HepG2 (cell line): ENCODE results near the gene SLC29A2. TPM values are rescaled to one million over a fixed set of nuclear protein-coding genes. Genes with fewer than 3 reads are reported as not detected.

Experiments used
- ATF6 ChIP-seq: sonication (generic); formaldehyde crosslinking; conservative IDR thresholded peaks from 2 replicates; pipeline ENCODE4 v1.4.0; 2020; ENCODE audit warnings: missing genetic modification reagents
- ETV6 ChIP-seq: sonication (generic); formaldehyde crosslinking; conservative IDR thresholded peaks from 2 replicates; pipeline ENCODE4 v1.4.0; 2020; ENCODE audit warnings: missing genetic modification reagents
- GLI4 ChIP-seq: sonication (generic); formaldehyde crosslinking; IDR thresholded peaks from 2 replicates; pipeline ENCODE4 v1.5.1; 2020; ENCODE audit warnings: missing genetic modification reagents, mild to moderate bottlenecking, moderate library complexity, borderline replicate concordance
- HMG20B ChIP-seq: conservative IDR thresholded peaks from 2 replicates; pipeline ENCODE4 v1.6.1; 2016; ENCODE audit warnings: missing genetic modification reagents, missing compliant biosample characterization
- HNF1B ChIP-seq: sonication (generic); formaldehyde crosslinking; IDR thresholded peaks from 2 replicates; pipeline ENCODE4 v1.5.1; 2020; ENCODE audit warnings: mild to moderate bottlenecking, moderate library complexity, missing genetic modification reagents
- KIAA2018 ChIP-seq: sonication (generic); formaldehyde crosslinking; IDR thresholded peaks from 2 replicates; pipeline ENCODE4 v1.5.0; 2020; ENCODE audit warnings: mild to moderate bottlenecking, missing genetic modification reagents, borderline replicate concordance
- LCORL ChIP-seq, 2 experiments: fragments of 450-650 bp in 1 of 2; sonication (generic) in 1 of 2; formaldehyde crosslinking in 1 of 2; IDR thresholded peaks; 2 replicates each; pipeline versions ENCODE4 v1.5.0 to v1.6.1; 2017 to 2020; ENCODE audit warnings: antibody characterized with exemption in 1 of 2, missing genetic modification reagents in 1 of 2
- MBNL3 ChIP-seq: fragments of 250-450 bp; sonication (Bioruptor Pico); conservative IDR thresholded peaks from 2 replicates; pipeline ENCODE4 v1.8.0; 2022; ENCODE audit warnings: mild to moderate bottlenecking, inconsistent platforms
- TCF7 ChIP-seq: sonication (generic); IDR thresholded peaks from 2 replicates; pipeline ENCODE4 v1.6.1; 2016; ENCODE audit warnings: antibody characterized with exemption, low read depth
- ZNF12 ChIP-seq: sonication (generic); formaldehyde crosslinking; IDR thresholded peaks from 2 replicates; pipeline ENCODE4 v1.5.0; 2020; ENCODE audit warnings: missing genetic modification reagents
- ZNF30 ChIP-seq: sonication (generic); formaldehyde crosslinking; IDR thresholded peaks from 2 replicates; pipeline ENCODE4 v1.5.0; 2020; ENCODE audit warnings: mild to moderate bottlenecking, missing genetic modification reagents
- ZNF432 ChIP-seq: sonication (generic); formaldehyde crosslinking; IDR thresholded peaks from 2 replicates; pipeline ENCODE4 v1.5.0; 2020; ENCODE audit warnings: missing genetic modification reagents, mild to moderate bottlenecking, borderline replicate concordance
- ZNF879 ChIP-seq: sonication (generic); formaldehyde crosslinking; IDR thresholded peaks from 2 replicates; pipeline ENCODE4 v1.8.1; 2023; ENCODE audit warnings: missing genetic modification reagents
- polyA plus RNA-seq, 8 experiments: library from polyadenylated mRNA; depleted of rRNA in 3 of 8; stranded (reverse) in 7 of 8; unstranded in 1 of 8; fragments of >200 nt; fragmentation: Illumina TruSeq in 4 of 8; extraction: Trizol in 4 of 8; gene quantifications; 2 replicates each; pipeline versions ENCODE4 v1.2.1 to v1.2.3, GENCODE V29; 2011 to 2016; ENCODE audit warnings: low read depth in 4 of 8, missing spikeins in 1 of 8, mixed read lengths in 1 of 8; ENCODE audit not compliant: insufficient read depth in 1 of 8
- total RNA-seq, 5 experiments: library from RNA; depleted of rRNA; stranded (reverse); fragments of >200 nt; fragmentation: Illumina TruSeq; extraction: Trizol; gene quantifications; 2 replicates each; pipeline ENCODE4 v1.2.3, GENCODE V29; 2016; ENCODE audit warnings: low read depth in 1 of 5
- TF ChIP-seq, protein P1 (sequence below): sonication (generic); formaldehyde crosslinking; IDR thresholded peaks from 2 replicates; pipeline ENCODE4 v1.4.0; 2020; ENCODE audit warnings: missing genetic modification reagents, borderline replicate concordance

The SLC29A2 gene
- total and polyA plus RNA-seq, 2 of the 13 experiments (the other 11 are each of a cell fraction or from before 2014, with no cell fraction given) = 0.63 to 0.66 TPM

DNA sequence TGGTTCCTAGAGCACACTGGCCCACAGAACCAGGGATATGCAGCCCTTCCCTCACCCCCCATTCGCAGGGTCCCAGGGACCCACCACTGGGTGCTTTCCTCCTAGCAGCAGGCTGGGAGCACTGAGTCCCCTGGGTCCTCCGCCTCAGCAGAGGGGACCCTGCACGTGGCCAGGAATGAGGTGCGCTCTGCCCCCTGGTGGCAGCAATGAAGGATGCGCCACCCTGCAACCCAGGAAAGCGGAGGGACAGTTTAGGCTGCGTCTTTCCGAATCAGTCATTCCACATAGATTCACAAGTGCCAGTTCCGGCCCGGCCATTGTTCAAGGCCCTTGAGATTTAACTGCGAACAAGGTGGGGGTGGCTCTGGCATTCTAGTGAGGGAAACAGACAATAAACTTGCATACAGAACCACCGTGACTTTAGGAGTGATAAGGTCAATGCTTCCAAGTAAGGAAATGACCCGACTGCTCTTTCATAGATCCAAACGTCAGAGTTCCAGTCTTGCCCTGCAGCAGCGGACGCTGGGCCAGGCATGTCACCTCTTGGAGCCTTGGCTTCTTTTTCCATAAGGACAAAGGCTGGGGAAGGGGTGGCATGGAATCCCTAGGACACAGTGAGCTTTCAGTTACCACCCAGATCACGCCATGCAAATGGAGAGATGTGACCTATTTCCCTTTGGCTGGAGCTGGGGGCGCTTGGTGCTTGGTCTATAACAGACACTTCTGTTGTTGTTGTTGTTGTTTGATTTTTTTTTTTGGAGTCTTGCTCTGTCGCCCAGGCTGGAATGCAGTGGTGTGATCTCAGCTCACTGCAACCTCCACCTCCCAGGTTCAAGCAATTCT is 43.0 kb downstream of the SLC29A2 start (continued):
- TF ChIP-seq KIAA2018 (CRISPR knock-in tag) = no peak
- TF ChIP-seq HMG20B (CRISPR knock-in tag) = no peak
- TF ChIP-seq TCF7 = no peak
- TF ChIP-seq ZNF30 (CRISPR knock-in tag) = no peak
- peak; percentile 40; the same call in 1 of the 2 replicates for TF ChIP-seq ETV6 (CRISPR knock-in tag)
- TF ChIP-seq ZNF879 (CRISPR knock-in tag) = no peak
- TF ChIP-seq HNF1B (CRISPR knock-in tag) = peak; percentile 79
- no peak for TF ChIP-seq MBNL3
- TF ChIP-seq, protein P1, sequence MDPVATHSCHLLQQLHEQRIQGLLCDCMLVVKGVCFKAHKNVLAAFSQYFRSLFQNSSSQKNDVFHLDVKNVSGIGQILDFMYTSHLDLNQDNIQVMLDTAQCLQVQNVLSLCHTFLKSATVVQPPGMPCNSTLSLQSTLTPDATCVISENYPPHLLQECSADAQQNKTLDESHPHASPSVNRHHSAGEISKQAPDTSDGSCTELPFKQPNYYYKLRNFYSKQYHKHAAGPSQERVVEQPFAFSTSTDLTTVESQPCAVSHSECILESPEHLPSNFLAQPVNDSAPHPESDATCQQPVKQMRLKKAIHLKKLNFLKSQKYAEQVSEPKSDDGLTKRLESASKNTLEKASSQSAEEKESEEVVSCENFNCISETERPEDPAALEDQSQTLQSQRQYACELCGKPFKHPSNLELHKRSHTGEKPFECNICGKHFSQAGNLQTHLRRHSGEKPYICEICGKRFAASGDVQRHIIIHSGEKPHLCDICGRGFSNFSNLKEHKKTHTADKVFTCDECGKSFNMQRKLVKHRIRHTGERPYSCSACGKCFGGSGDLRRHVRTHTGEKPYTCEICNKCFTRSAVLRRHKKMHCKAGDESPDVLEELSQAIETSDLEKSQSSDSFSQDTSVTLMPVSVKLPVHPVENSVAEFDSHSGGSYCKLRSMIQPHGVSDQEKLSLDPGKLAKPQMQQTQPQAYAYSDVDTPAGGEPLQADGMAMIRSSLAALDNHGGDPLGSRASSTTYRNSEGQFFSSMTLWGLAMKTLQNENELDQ (CRISPR knock-in tag) = no peak
- no peak for TF ChIP-seq ZNF432 (CRISPR knock-in tag)
- TF ChIP-seq LCORL (IDR thresholded peaks at IDR 0.05) = no peak
- peak; percentile 91 for TF ChIP-seq LCORL (CRISPR knock-in tag; IDR thresholded peaks at IDR 0.05)
- no peak for TF ChIP-seq GLI4 (CRISPR knock-in tag)
- TF ChIP-seq ATF6 (CRISPR knock-in tag) = no peak; the same call in 1 of the 2 replicates
- TF ChIP-seq ZNF12 (CRISPR knock-in tag) = peak; percentile 96
